Sigmoid colon (tissue), 4 donors: Measurements from ENCODE around the gene CDK14.

Source experiments
- CTCF ChIP-seq, 4 experiments: fragments of 450-650 bp in 3 of 4; fragments of 200-600 bp in 1 of 4; IDR thresholded peaks; one replicate each; pipeline ENCODE4 v1.5.1; 2016 to 2019; ENCODE audit warnings: antibody characterized with exemption in 4 of 4, mild to moderate bottlenecking in 3 of 4, moderate library complexity in 2 of 4
- EP300 ChIP-seq, 4 donors: sonication (generic); formaldehyde crosslinking; IDR thresholded peaks; one replicate each; pipeline ENCODE4 v1.6.1; 2017; ENCODE audit warnings: antibody characterized with exemption in 4 of 4
- POLR2A ChIP-seq, 2 donors: fragments of 450-650 bp; IDR thresholded peaks; one replicate each; pipeline ENCODE4 v1.6.1; 2016; ENCODE audit warnings: antibody characterized with exemption in 2 of 2, mild to moderate bottlenecking in 2 of 2, moderate library complexity in 2 of 2
- POLR2AphosphoS5 ChIP-seq, 4 donors: sonication (generic); formaldehyde crosslinking; IDR thresholded peaks; one replicate each; pipeline ENCODE4 v1.6.1; 2017; ENCODE audit warnings: antibody characterized with exemption in 4 of 4

GRCh38 chr7:90726120-90726519 lies 130.0 kb downstream of the CDK14 start:
- TF ChIP-seq CTCF (IDR thresholded peaks at IDR 0.05) (no peak), POLR2AphosphoS5 (IDR thresholded peaks at IDR 0.05) (no peak), EP300 (IDR thresholded peaks at IDR 0.05) (no peak), POLR2A (IDR thresholded peaks at IDR 0.05) (no peak)
